GM18517 (cell line): Measurements from ENCODE around the gene NOTCH1.

ENCODE experiments used
- ATAC-seq: cut with Tn5 transposase; IDR thresholded peaks from one replicate; pipeline ENCODE4 v1.9.1; 2021; ENCODE audit warnings: mild to moderate bottlenecking, moderate library complexity; ENCODE audit not compliant: unreplicated experiment

NOTCH1 gene

DNA sequence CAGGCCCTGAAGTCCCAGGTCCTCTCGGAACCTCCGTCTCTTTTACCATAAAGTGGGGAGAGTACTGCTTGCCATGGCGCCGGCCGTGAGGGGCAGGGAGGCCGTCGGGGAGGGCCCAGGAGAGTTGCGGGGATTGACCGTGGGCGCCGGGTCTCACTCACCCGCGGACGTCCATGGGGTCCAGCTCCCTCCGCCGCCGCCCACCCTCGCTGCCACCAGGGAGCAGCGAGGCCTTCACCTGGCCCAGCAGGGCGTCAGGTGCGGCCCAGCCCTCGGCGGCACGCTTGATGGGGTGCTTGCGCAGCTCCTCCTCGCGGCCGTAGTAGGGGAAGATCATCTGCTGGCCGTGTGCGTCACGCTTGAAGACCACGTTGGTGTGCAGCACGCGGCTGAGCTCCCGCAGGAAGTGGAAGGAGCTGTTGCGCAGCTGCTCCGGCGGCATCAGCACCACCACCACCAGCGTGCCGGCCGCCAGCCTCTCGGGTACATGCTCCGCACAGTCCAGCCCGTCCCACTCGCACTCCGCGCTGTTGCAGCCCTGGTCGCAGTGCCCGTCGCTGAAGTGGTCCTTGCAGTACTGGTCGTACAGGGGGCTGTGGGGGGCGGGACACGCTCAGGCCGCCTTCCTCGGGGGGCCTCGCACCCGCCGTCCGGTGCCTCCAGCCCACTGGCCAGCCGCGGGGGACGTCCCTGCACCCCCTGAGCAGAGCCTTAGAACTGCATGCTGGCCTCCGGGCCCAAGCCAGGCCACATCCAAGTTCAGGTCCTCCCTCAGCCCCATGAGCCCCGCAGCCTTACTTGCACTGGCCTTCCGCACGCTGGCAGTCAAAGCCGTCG lies 41.1 kb downstream of the NOTCH1 start:
- no peak for ATAC-seq

DNA sequence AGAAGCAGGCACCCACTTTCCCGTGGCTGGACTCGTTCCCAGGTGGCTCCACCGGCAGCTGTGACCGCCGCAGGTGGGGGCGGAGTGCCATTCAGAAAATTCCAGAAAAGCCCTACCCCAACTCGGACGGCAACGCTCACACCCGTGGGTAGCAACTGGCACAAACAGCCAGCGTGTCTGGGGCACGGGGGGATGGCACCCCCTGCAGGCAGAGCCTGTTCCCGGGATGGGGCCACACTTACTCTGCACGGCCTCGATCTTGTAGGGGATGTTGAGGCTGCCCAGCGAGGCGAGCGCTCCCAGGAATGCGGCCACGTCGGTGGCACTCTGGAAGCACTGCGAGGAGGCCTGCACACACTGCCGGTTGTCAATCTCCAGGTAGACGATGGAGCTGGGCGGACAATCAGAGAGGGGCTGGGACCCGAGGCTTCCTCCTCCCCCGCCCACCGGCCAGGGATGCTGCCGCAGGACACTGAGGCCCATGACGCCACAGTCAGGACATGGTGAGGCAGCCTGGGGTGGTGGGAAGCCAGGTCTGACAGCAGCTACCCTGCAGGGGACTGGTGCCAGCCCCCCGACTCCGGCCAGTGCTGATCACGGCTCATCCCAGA lies 42.8 kb downstream of the NOTCH1 start:
- no peak for ATAC-seq

DNA sequence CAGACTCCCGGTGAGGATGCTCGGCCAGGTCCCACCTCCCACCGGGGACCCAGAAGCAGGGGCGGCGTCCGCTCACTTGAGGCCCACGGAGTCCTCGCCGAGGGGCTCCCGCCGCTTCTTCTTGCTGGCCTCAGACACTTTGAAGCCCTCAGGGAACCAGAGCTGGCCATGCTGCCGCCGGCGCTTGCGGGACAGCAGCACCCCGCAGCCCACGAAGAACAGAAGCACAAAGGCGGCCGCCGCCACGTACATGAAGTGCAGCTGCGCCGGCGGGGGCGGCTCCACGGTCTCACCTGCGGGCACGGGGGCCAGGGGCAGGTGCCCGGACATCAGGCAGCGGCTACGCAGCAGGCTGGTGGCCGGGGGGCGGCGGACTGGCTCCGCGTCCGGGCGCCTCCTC lies 43.7 kb downstream of the NOTCH1 start:
- no peak for ATAC-seq

DNA sequence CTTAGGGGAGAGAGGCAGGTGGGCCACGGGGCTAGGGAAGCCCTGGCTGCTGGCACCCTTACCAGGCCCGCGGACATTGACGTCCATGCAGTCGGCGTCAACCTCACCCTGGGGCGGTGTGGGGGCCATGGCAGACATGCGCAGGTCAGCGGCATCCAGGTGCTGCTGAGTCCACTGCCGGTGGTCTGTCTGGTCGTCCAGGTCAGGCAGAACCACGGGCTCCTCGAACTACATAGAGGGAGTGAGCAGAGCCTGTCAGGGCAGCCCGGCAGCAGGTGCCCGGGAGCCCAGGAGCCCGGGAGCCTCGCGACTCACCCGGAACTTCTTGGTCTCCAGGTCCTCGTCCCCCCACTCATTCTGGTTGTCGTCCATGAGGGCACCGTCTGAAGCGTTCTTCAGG lies 44.2 kb downstream of the NOTCH1 start:
- no peak for ATAC-seq

DNA sequence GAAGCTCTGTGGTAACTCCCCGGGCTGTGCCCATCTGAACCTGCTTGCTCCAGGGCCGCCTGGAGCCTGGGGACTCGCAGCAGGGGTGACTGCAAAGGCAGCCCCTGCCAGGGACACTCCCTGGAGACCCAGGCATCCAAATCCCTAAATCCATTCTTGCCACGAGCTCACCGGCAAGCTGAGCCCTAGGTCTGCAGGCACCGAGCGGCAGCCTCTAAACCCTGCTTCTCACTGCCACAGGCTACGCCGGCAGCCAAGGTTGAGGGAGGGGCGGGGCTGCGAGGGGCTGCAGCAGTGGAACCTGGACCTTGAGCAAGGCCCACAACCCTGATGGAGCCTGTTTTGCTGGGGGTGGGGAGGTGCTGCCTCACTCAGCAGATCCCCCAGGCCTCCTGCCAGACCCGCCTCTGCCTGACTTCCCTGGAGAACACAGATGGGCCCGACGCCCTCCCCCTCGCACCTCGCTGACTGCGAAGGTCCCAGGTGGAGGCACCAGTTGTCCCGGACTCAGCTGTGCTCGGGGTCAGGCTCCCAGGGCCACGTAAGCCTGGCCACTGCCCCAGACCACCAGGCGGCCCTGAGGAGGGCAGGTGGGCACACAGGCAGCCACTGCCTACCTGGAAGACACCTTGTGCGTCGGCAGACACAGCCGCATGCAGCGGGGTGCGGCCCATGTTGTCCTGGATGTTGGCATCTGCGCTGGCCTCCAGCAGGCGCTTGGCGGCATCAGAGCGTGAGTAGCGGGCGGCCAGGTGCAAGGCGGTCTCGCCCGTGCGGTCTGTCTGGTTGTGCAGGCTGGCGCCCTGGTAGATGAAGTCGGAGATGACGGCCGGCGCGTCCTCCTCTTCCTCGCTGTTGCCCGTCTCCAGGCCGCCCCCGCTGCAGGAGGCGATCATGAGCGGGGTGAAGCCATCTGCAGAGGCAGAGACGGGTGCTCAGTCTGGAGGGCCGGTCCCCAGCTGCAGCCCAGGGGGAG lies 45.6 kb downstream of the NOTCH1 start:
- ATAC-seq, result no peak

DNA sequence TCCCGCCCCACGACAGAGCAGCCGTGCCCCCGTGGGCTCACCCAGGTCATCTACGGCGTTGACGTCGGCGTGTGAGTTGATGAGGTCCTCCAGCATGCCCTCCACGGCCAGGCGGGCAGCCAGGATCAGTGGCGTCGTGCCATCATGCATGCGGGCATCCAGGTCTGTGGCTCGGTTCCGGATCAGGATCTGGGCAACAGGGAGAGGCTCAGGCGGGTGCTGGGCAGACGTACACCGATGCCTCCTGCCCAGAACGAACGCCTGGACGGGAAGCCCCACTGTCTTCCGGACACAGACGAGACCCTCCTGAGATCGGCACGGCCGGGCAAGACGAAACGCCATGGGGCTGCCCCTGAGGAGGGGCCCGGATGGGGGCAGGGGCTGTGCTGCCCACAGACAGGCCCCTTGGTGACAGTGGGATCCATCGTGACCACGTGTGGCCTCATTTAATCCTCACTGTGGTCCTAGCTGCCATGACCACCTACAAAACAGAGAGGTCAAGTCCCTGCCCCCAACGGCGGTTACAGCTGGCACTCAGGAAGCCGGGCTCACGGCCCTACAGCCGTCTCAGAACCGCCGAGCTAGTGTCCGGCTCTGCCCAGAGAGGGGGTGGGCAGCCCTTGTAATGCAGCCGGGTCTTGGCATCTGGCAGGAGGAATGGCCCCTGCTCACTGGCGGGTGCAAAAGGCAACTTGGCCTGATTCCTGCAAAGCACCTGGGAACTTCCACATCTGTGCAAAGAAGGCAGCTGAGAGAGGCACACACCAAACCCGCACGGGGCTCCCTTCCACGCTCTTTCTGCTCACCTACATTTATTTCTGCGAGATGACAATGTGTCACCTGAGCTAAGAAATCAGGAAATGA lies 46.5 kb downstream of the NOTCH1 start:
- no peak for ATAC-seq

DNA sequence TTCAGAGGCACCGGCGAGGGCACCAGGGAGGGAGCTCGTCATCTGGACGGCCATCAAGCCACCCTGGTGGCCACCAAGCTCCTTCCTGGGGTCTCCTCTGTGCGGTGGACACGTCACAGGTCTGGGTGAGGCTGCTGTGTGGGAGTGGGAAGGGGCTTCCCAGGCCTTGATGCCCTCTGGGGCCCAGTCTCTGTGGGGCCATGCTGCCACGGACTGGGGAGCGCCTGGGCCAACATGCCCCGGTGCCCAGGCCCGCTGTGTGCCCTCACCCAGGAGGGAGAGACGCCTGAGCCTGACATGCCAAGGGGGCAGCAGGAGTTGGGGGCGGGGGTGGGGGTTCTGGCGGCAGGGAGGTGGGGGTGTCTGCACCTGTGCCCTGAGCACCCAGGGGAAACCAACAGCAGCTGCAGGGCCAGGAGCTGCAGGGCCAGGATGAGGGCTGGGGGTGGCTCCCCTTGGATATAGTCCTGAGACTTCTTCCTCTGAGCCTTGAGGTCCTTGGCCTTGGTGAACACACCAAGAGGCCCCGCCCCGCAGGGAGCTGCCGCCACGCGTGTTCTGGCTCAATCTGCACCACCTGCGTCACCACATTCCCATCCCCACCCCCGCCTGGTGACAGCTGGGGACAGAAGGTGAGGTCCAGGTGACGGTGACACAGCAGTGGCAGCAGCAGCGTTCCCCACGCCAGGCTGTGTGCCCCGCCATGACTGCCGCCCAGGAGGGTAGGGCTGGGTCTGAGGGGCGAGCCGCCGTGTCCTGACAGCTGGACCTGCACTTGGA lies 47.7 kb downstream of the NOTCH1 start:
- no peak for ATAC-seq

DNA sequence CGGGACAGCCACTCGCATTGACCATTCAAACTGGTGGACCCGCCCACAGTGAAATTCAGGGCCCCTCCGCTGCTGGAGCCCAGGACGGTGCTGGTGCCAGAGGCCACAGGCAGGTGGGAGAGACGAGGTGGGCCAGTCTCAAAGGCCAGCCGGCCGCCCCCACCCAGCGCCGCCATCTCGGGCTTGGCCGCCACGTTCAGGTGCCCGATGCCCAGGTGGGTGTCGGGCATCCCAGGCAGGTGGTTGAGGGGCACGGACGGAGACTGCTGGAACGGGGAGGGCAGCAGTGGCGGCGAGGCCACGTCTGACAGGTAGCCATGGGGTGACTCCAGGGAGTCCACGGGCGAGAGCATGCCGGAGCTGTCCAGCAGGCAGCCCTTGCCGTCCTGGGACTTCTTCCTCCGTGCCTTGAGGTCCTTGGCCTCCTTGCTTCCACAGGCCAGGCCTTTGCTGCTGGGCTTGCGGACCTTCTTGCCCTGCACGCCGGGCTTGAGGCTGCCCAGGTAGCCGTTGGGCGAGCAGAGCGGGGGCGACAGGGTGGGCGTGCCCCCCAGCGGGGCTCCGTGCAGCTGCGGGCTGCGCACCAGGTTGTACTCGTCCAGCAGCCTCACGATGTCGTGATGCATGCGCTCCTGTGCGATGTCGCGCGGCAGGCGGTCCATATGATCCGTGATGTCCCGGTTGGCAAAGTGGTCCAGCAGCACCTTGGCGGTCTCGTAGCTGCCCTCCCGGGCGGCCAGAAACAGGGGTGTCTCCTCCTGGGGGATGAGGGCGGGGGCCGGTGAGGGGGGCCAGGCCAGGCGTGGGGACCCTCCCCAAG lies 48.8 kb downstream of the NOTCH1 start:
- no peak for ATAC-seq

DNA sequence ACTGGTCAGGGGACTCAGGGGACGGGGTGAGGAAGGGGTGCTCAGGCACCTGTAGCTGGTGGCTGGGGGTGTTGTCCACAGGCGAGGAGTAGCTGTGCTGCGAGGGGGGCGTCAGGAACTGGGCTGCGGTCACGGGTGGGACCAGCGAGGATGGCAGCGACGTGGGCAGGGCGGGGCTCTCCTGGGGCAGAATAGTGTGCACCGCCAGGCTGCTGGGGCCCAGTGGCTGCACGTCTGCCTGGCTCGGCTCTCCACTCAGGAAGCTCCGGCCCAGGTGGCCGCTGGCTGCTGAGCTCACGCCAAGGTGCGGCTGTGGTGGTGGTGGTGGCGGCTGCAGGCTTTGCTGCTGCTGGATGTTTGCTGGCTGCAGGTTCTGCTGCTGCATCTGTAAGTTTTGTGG lies 49.7 kb downstream of the NOTCH1 start:
- no peak for ATAC-seq

DNA sequence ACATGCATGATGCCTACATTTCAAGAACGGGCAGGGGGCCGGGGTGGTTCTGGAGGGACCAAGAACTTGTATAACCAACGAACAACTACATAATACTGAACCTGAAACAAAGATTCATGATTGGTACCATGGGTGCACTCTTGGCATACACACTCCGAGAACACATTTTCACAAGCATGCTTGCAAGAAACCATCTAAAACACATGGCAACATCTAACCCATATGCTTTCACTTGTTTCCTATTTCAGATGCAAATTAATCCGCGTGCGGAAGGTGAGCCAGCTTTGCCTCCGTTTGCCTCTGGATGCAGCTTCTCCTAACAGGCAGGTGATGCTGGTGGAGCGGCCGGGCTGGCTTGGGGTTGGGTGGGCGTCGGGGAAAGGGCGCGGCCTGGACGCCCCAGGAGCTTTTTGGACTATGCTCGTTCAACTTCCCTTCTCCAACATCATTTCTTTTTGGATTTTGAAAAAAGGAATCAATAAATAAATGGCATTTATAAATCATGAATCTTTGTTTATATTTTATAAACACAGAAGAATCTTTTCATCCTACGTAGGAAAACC lies 50.5 kb downstream of the NOTCH1 start:
- ATAC-seq, result no peak

DNA sequence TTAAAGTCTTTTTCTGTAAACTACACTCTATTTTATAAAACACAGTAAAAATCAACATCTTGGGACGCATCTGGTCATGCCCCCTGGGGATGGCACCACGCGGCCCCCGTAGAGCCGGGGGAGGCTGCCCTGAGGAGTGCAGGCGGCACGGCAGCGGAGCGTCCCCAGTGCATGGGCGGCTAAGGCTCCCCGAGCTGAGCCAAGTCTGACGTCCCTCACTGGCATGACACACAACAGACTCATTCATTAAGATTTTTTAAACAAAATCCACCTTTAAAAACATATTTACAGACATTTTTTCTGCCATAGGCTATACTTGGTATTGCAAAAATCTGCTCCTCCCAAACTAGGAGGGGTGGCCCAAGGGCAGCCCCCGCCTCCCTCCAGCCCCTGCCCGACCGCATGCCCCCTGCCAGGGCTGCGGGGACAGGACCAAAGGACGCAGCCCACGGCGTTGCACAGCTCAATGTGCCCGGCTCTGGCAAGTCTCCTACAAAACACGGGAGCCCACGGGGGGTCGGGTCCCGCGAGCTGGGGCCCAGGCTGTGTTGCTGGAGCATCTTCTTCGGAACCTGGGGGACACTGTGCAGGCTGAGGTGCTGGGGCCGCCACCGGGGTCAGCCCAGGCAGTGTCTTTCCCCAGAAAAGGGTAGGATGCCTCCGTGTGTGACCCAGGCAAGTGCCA lies 51.2 kb downstream of the NOTCH1 start:
- no peak for ATAC-seq

DNA sequence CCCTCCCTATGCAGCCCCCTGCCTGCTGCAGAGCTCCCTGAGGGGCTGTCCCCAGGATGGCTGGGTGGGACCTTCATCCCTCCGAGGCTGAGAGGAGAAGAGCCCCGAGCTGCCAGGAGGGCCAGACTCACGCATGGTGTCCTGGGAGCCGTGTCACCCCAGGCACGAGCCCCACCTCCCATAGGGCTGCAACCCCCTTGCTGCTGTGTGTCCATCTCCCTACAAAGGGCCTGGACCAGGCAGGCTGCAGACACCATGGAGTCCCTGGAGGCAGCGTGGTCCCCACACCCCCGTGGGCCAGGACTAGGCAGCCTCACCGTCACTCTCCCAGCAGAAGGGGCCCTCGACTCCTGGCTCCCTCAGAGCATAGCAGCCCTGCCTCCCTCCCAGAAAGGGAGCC lies 51.8 kb downstream of the NOTCH1 start:
- ATAC-seq, result no peak

DNA sequence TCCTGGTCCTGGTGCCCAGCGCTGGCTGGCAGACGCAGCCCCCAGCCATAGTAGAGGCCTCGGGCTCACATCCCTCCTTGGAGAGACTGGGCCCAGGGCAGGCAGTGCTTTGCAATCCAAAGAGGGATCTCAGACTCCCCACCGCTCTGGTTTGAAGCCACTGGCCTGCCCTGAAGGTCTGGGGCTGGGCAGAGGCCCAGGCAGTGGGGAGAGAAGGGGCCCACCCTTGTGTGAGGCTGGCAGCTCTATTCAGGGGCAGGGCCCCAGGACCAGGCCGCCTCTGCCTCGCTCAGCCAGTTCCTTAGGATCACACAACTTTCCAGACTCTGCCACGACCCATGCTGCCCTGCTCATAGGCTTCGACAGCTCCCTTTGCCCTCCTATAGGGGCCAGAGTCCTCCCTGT lies 52.3 kb downstream of the NOTCH1 start:
- ATAC-seq, result no peak

DNA sequence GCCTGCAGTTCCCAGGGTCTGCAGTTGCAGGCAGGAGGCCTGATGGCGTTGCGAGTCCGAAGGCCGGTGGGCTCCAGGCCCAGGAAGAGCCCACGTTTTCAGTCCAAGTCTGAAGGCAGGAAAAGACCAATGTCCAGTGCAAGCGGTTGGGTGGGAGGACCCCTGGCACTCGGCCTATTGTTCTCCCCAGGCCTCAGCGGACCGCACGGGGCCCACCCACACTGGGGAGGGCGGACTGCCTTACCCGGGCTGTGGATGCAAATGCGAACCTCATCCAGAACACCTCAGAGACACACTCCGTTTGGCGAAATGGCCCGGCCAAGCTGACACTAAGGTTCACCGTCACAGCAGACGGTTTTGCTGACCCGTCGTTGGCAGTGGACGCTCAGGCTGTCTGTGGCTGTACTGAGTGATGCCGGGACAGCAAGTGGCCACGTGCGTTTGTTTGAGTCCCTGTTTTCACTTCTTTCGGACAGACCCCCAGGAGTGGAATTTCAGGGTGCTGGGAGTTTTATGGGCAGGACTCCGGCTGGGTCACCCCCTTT lies 52.8 kb downstream of the NOTCH1 start:
- no peak for ATAC-seq

DNA sequence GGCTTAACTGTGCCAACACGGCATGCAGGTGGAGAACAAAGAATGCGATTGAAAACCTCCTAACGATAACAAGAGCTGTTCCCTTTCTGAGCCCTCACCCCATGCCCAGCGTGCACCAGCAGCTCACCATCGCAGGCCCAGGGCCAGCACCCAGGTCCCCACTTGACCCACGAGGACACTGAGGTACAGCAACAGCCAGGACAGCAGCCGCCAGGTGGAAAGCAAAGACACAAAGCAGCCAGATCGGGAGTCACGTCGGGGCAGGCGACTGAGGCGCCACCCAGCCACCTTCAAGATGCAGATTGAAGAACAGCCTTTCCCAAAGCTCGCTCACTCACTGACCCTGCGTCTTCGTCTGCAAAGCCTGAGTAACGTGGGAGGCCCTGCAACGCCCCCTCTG lies 56.1 kb downstream of the NOTCH1 start:
- no peak for ATAC-seq

DNA sequence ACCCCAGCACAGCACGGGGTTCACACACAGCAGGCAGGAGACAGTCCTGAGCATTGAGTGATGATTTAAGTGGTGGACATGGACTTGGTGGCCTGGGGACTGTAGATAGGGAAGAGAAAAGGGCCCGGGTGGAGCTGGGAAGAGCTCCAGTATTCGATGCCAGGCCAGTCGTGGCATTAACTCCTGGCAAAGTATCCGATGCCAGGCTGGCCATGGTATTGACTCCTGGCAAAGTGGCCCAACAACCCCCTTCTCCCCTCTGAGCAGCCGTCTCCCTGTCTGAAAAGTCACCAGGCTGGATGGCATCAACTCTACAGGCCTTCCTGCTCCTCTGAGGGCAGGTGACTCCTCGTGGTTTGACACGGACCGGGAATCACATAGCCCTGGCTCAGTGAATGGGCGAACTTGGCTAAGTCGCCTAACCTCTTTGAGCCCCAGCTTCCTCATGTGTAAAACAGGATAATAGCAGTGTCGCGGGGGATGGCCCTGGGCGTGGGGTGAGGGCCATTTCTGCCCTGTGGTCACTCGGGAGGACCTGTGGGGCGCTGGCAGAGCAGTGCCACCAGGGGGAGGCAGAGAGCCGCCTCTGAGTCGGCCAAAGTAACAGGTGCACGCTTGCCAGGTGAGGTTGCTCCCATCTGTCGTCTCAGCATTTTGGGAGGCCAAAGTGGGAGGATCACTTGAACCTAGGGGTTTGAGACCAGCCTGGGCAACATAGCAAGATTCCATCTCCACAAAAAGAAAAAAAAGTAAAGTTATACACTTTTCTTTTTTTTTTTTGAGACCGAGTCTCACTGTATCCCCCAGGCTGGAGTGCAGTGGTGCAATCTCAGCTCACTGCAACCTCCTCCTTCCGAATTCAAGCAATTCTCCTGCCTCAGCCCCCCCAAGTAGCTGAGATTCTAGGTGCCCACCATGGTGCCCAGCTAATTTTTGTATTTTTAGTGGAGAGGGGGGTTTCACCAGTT lies 57.3 kb downstream of the NOTCH1 start:
- no peak for ATAC-seq

DNA sequence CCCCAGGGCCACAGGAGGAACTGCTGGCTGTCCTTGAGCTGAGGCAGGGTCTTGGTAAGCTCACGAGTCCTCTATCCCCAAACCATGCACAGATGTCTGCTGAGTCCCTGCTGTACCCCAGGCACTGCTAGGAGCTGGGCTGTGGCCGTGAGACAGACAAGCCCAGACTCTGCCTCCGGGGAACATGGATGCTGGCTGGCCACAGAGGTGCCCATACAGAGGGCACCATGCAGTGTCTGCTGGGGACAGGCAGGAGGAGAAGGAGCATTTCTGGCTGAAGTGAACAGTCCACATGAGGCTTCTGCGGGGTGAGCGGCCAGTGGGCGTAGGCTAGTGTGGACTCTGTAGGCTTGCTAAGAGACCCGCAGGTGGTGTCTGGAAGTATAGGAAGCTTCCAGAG lies 58.2 kb downstream of the NOTCH1 start:
- no peak for ATAC-seq
